Stomach smooth muscle (tissue), 2 donors: ENCODE measurements around the gene ZNHIT3.
"Not testable (repeated sequence)": the region's sequence is repeated elsewhere in the genome, so short reads cannot be mapped to it uniquely, and the experiment has no call there.

Experiments
- H3K27ac ChIP-seq: one replicate; pipeline ENCODE4 v1.7.0; 2013; ENCODE audit warnings: mild to moderate bottlenecking, low read length, inconsistent platforms
- H3K27me3 ChIP-seq, 2 donors: one replicate each; pipeline ENCODE4 v1.7.0; 2013; ENCODE audit warnings: low read length in 2 of 2; ENCODE audit not compliant: insufficient read depth in 2 of 2, control insufficient read depth in 1 of 2
- H3K36me3 ChIP-seq, 2 donors: one replicate each; pipeline ENCODE4 v1.7.0; 2013; ENCODE audit warnings: low read length in 2 of 2; ENCODE audit not compliant: control insufficient read depth in 2 of 2, insufficient read depth in 2 of 2
- H3K4me1 ChIP-seq: one replicate; pipeline ENCODE4 v1.7.0; 2013; ENCODE audit warnings: low read length; ENCODE audit not compliant: control insufficient read depth, insufficient read depth
- H3K4me3 ChIP-seq, 2 donors: one replicate each; pipeline ENCODE4 v1.7.0; 2013; ENCODE audit warnings: low read length in 2 of 2
- H3K9ac ChIP-seq, 2 donors: one replicate each; pipeline ENCODE4 v1.7.0; 2013; ENCODE audit warnings: low read length in 2 of 2, mild to moderate bottlenecking in 1 of 2
- H3K9me3 ChIP-seq, 2 donors: one replicate each; pipeline ENCODE4 v1.7.0; 2013; ENCODE audit warnings: low read length in 2 of 2; ENCODE audit not compliant: control insufficient read depth in 2 of 2
- donor health status: healthy.
- donor health status: Pancreatic carcinoma.

The ZNHIT3 gene

GRCh38 chr17:36501963-36502362 lies 15.5 kb downstream of the ZNHIT3 start:
- no peaks in the 10 kb centered on the region for H3K27me3 ChIP-seq
- no peak overlapping the region for H3K4me3 ChIP-seq
- H3K4me1 ChIP-seq: no peaks in the 10 kb centered on the region
- H3K9ac ChIP-seq: no peak overlapping the region
- no peaks in the 10 kb centered on the region for H3K9me3 ChIP-seq
- H3K36me3 ChIP-seq: peaks cover 32 to 34% of the 10 kb centered on the region in 2 donors
- H3K27ac ChIP-seq: no peak overlapping the region

DNA sequence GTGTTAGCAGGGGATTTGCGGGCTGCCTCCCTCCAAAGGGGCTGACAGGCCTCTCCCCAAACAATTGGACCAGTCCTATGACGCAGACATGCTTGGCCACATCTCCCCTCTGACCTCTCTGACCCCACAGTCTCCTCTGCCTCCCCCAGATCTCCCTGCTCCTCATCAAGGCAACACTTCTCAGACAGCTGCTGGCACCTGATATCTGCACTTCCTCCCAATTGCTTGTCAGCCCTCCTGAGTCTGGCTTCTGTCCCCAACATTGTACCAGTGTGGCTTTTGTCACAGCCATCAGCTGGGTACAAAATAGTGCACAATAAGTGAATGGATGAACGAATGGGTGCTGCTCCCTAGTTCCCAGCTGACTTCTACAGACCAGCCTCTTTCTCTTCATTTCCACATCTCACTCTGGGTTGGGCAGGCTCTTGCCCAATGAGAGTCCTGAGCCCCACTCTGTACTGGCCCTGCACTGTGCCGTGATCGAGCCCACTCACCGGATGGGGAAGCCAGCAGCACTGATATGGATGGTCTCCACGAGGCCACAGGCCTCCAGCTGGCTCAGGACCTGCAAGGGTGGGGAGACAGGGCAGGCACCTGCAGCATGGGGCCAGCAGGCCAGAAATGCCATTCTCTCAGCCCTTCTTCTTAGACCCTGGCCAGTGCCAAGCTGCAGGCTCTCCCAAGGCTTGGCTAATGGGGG lies 17.1 kb downstream of the ZNHIT3 start:
- no peaks in the 10 kb centered on the region for H3K9me3 ChIP-seq
- no peak overlapping the region for H3K27ac ChIP-seq
- no peaks in the 10 kb centered on the region for H3K27me3 ChIP-seq
- no peak overlapping the region for H3K4me3 ChIP-seq
- H3K9ac ChIP-seq: no peak overlapping the region
- peaks cover 23 to 25% of the 10 kb centered on the region in 2 donors for H3K36me3 ChIP-seq
- H3K4me1 ChIP-seq: no peaks in the 10 kb centered on the region

- no peaks in the 10 kb centered on the region for H3K4me1 ChIP-seq
- H3K27ac ChIP-seq: no peak overlapping the region
- H3K9ac ChIP-seq: no peak overlapping the region
- H3K4me3 ChIP-seq: no peak overlapping the region
- H3K36me3 ChIP-seq: peaks cover 20 to 23% of the 10 kb centered on the region in 2 donors
- H3K27me3 ChIP-seq: no peaks in the 10 kb centered on the region
- no peaks in the 10 kb centered on the region for H3K9me3 ChIP-seq
Observed at GRCh38 chr17:36504156-36504545, 17.7 kb downstream of the ZNHIT3 start.

GRCh38 chr17:36505171-36505570 lies 18.7 kb downstream of the ZNHIT3 start:
- Histone ChIP-seq H3K27me3 (no peaks in the 10 kb centered on the region), H3K4me1 (no peaks in the 10 kb centered on the region), H3K9me3 (no peaks in the 10 kb centered on the region), H3K27ac (no peak overlapping the region), H3K4me3 (no peak overlapping the region), H3K36me3 (peaks cover 22 to 23% of the 10 kb centered on the region in 2 donors), H3K9ac (no peak overlapping the region)

DNA sequence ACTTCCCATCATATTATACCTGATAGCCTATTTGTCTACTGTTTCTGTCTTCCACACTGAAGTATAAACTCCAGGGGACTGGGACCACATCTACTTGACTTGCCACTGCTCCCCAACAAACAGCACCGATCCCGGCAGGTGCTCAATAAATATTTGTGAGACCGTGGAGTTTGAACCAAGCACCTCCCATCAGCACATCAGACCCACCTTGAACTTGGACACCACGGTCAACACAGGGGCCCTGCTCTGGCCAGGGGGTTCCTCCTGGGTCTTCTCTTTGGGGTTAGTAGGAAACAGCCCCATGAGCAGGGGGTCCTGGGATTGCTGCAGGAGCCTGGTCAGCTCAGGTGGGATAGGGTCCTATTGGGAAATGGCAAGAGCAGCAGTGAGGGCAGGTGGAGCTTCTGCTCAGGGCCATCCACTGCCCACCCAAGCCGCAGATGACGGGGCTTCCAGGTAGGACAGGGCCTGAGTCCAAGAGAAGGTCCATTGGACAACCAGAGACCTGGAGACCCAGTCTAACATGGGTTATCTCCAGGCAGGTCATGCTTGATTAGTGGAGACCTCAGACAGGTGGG lies 19.9 kb downstream of the ZNHIT3 start:
- H3K4me1 ChIP-seq: no peaks in the 10 kb centered on the region
- no peak overlapping the region for H3K27ac ChIP-seq
- H3K9ac ChIP-seq: no peak overlapping the region
- no peaks in the 10 kb centered on the region for H3K9me3 ChIP-seq
- peaks cover 19 to 24% of the 10 kb centered on the region in 2 donors for H3K36me3 ChIP-seq
- no peaks in the 10 kb centered on the region for H3K27me3 ChIP-seq
- H3K4me3 ChIP-seq: no peak overlapping the region

- Histone ChIP-seq H3K9ac (no peak overlapping the region), H3K27ac (no peak overlapping the region), H3K9me3 (no peaks in the 10 kb centered on the region), H3K27me3 (no peaks in the 10 kb centered on the region), H3K36me3 (peaks cover 19 to 24% of the 10 kb centered on the region in 2 donors), H3K4me1 (no peaks in the 10 kb centered on the region), H3K4me3 (no peak overlapping the region)
Observed at GRCh38 chr17:36506831-36507230, 20.4 kb downstream of the ZNHIT3 start.

DNA sequence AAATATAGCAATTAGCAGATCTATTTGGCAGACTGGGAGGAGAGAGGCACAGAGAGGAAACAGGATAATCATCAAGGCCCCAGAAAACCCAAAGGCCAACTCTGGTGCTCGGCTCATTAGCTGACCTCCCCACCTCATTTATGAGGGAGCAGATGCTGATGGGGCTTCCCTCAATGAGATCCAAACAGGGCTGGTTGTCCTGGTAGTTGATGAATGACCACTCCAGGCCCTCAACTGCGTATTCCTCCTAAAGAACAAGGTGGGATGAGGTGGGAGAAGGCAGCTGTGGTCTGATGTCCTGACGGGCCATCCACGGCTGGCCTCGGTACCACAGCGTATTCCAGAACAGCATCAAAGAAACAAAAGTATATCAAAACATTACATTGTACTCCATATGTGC lies 20.8 kb downstream of the ZNHIT3 start:
- no peaks in the 10 kb centered on the region for H3K4me1 ChIP-seq
- H3K4me3 ChIP-seq: no peak overlapping the region
- H3K36me3 ChIP-seq: peaks cover 19 to 24% of the 10 kb centered on the region in 2 donors

DNA sequence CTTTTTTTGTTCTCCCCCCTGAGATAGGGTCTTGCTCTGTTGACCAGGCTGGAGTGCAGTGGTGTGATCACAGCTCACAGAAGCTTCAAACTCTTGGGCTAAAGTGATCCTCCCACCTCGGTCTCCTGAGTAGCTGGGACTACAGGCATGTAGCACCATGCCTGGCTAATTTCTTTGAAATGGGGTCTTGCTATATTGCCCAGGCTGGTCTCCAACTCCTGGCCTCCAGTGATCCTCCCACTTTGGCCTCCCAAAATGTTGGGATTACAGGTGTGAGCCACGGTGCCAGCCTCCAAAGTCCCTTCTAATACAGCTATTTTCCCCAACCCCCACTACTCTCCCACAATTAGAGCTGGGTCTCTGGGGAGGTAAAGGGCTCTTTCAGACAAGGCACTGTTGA lies 22.0 kb downstream of the ZNHIT3 start:
- not testable (repeated sequence) for H3K9me3 ChIP-seq, H3K9ac ChIP-seq, H3K27ac ChIP-seq, H3K4me1 ChIP-seq, H3K4me3 ChIP-seq, H3K27me3 ChIP-seq
- peaks cover 14 to 29% of the 10 kb centered on the region in 2 donors for H3K36me3 ChIP-seq

More for the DNA sequence above, 20.8 kb downstream of the ZNHIT3 start:
- Histone ChIP-seq H3K27me3 (no peaks in the 10 kb centered on the region), H3K27ac (no peak overlapping the region), H3K9me3 (no peaks in the 10 kb centered on the region), H3K9ac (no peak overlapping the region)

- H3K4me3 ChIP-seq: no peak overlapping the region
- H3K9ac ChIP-seq: no peak overlapping the region
- no peaks in the 10 kb centered on the region for H3K9me3 ChIP-seq
- no peaks in the 10 kb centered on the region for H3K27me3 ChIP-seq
- H3K4me1 ChIP-seq: no peaks in the 10 kb centered on the region
- no peak overlapping the region for H3K27ac ChIP-seq
- peaks cover 9 to 21% of the 10 kb centered on the region in 2 donors for H3K36me3 ChIP-seq
Observed at GRCh38 chr17:36509272-36509985, 22.9 kb downstream of the ZNHIT3 start.

GRCh38 chr17:36510636-36511035 lies 24.2 kb downstream of the ZNHIT3 start:
- Histone ChIP-seq H3K27me3 (no peaks in the 10 kb centered on the region), H3K9ac (no peak overlapping the region), H3K4me1 (no peaks in the 10 kb centered on the region), H3K4me3 (no peak overlapping the region), H3K27ac (no peak overlapping the region), H3K36me3 (peaks cover 3 to 19% of the 10 kb centered on the region in 2 donors), H3K9me3 (no peaks in the 10 kb centered on the region)

GRCh38 chr17:36511216-36511615 lies 24.7 kb downstream of the ZNHIT3 start:
- Histone ChIP-seq H3K9ac (no peak overlapping the region), H3K4me3 (no peak overlapping the region), H3K4me1 (no peaks in the 10 kb centered on the region), H3K27ac (no peak overlapping the region), H3K36me3 (peaks cover 0 to 20% of the 10 kb centered on the region in 2 donors), H3K9me3 (no peaks in the 10 kb centered on the region), H3K27me3 (no peaks in the 10 kb centered on the region)
